SK-MEL-5 (cell line): Measurements from ENCODE around the gene CRACR2A. TPM values are rescaled to one million over a fixed set of nuclear protein-coding genes. Genes with fewer than 3 reads are reported as not detected.

Experiments used
- DNase-seq: peaks from one replicate; pipeline ENCODE4 v3.0.0-alpha.2; 2016; ENCODE audit warnings: low read depth, low spot score
- in situ Hi-C: cut with HindIII; loops from 2 replicates; pipeline ENCODE4 v1.10.0; 2016; ENCODE audit warnings: low sequenced_read_pairs, high pct_unique_total_duplicates, low pct_unique_long_range_greater_than_20kb
- total RNA-seq: library from RNA; depleted of rRNA; stranded (reverse); fragments of >200 nt; shearing (Covaris generic); gene quantifications from 2 replicates; pipeline ENCODE4 v1.2.3, GENCODE V29; 2014

Gene CRACR2A
- total RNA-seq, 1 experiment from 2014 or later, result 9.2 TPM

DNA sequence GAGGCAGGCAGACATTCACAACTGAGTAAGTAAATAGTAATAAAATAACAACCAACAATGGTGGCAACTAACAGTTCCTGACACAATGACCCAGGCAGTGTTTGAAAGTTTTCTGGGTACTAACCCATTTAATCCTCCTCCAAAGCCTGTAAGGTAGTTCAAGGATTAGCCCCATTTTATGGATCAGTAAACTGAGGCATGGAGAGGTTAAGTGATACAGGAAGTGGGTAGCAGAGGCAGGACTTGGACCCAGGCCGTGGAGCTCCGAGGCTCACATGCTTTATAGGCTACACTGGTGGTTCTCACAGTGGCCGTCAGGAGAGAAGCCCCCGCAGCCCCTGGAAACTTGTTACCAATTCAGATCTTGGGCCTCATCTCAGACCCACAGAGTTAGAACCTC lies 17.5 kb downstream of the CRACR2A start:
- DNase-seq, result no peak
- in situ Hi-C loops, result no loop called here

DNA sequence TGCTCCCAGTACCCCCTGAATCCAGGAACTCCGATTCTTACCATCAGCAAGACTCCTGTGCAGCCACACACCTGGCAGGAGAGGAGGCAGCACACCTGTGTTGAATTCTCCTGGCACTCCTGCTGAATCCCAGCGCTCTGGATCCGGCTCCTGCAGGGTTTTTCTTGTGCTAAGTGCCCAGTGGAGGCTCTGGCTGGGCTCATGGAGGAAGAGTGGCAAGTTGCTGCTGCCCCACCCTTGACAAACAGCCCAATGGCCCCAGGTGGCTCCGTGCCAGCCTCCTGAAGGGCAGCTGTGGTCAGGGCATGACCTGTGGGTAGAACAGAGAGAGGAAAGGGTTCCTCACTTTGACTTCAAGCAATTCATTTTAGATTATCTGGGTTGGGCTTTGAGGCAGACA lies 20.0 kb downstream of the CRACR2A start:
- in situ Hi-C loops, result no loop called here
- DNase-seq, result no peak

GRCh38 chr12:3730111-3730510 lies 22.8 kb downstream of the CRACR2A start:
- in situ Hi-C loops, result no loop called here
- DNase-seq, result no peak

- in situ Hi-C loops, result no loop called here
- DNase-seq, result no peak
Observed at GRCh38 chr12:3728686-3729085, 24.2 kb downstream of the CRACR2A start.

GRCh38 chr12:3727877-3728632 lies 24.9 kb downstream of the CRACR2A start:
- no peak for DNase-seq
- in situ Hi-C loops, result no loop called here

DNA sequence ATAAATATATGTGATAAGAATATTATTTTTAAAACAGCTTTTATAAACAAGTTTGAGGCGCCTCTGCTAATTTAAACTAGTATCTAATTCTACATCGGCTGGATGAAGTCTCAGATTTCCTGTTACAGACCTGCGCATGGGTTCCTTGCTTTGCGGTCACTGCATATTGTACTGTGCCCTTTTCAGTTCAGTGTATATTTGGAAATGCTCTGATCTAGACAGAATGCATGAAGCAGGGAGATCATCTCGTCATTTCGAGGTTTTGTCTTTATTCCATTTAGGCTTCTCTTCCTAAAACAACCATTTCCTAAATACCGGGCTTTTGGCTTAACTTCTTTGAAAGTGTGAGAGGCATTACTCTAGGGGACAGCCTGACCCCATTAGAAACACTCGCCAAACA lies 25.6 kb downstream of the CRACR2A start:
- in situ Hi-C loops, result no loop called here
- no peak for DNase-seq

DNA sequence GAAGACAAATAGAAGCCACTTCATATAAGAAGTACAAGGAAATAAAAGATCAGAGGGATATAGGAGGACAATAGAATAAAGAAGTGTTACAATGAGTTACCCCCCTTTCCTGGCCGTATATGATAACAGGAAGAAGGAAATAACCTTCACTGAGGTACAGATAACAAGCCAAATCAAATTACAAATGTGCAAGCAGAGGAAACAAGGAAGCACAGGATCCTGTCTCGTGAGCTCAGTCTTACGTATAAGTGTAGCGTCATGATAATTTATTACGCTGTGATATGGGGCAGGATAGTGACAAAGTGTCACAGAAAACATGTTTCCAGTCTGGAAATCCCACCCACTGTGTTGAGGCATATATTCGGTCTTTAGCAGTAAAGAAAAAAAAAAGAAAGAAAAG lies 26.5 kb downstream of the CRACR2A start:
- no peak for DNase-seq
- in situ Hi-C loops, result no loop called here

DNA sequence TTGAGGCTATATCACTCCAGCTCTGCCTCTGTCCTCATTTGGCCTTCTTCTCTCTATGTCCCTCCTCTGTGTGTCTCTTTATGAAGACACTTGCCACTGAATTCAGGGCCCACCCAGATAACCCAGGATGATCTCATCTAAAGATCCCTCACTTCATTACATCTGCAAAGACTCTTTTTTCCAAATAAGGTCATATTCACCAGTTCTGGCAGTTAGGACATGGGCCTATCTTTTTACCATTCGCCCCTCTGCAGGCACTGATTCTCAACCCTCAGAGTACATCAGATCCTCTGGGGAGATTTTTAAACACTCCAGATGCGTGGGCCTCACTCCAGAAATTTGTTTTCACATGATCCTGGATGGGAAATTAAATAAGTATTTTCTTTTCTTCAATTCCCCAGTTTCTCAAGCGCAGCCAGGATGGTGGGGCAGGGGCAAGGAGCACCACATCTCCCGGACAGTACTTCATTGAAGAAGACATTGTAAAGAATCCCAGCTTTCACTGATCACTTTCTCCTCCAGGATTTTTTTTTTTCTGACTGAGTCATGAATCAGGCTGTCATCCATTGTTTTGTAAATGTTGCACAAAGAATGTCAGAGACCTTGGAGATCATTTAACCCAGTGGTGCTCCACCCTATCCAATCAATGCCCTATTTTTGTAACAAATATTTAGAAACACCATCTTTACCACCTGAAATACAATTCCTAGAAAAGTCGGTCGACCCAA lies 27.4 kb downstream of the CRACR2A start:
- no peak for DNase-seq
- in situ Hi-C loops, result no loop called here

- in situ Hi-C loops, result no loop called here
- DNase-seq, result no peak
Observed at GRCh38 chr12:3723916-3724805, 28.7 kb downstream of the CRACR2A start.

DNA sequence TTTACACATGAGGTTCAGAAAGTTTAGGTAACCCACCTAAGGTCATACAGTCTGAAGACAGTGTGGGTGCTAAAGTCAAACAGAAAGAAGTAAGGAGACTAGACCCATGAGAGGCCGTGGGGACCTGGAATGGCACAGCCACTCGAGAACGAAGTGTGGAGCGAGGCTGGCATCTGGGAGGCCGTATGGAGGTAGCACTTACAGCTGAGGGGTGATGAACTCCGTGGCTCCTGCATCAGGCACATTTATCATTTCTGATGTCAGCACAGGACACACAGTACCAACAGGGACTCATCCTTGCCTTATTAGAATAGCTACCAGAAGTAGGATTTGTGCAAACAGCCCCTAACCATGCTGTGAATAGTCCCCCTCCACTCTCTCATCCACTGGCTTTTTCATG lies 30.5 kb downstream of the CRACR2A start:
- no peak for DNase-seq
- in situ Hi-C loops, result no loop called here

DNA sequence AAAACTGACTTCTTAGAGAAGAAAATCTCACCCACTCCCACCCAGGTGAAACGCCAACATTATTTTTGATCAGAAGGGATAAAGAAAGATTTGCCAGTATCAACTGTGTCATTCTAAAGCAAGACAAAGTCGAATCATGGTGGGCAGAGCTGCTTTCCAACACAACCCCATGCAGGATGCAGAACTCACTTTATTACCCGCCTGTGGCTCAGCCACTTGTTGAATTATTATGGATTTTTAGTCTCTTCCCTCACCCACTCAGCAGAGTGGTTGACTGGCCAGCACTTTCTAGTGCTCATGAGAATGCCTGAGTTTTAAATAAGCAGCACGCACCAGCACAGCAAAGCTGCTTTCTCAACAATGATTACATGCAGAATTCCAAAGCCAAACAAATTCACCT lies 32.1 kb downstream of the CRACR2A start:
- no peak for DNase-seq

DNA sequence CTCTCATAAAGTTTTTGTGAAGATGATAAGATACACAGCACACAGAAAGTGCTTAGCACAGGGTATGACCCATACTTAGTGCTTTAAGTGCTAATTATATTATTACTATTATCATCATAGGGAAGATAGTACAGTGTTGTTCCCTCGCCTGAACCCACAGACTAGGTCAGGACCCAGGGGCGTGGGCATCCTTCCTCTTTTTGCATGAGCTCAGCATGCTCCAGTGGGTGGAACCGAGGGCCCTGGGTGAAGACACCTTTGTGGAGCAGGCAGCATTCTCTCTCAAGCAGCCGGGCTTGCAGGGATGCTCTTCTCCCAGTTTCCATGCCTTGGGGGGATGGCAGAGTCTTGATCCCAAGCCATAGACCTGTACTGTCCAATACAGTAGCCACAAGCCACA lies 34.8 kb downstream of the CRACR2A start:
- no peak for DNase-seq
- in situ Hi-C loops, result no loop called here

More for the DNA sequence above, 32.1 kb downstream of the CRACR2A start:
- in situ Hi-C loops, result no loop called here

DNA sequence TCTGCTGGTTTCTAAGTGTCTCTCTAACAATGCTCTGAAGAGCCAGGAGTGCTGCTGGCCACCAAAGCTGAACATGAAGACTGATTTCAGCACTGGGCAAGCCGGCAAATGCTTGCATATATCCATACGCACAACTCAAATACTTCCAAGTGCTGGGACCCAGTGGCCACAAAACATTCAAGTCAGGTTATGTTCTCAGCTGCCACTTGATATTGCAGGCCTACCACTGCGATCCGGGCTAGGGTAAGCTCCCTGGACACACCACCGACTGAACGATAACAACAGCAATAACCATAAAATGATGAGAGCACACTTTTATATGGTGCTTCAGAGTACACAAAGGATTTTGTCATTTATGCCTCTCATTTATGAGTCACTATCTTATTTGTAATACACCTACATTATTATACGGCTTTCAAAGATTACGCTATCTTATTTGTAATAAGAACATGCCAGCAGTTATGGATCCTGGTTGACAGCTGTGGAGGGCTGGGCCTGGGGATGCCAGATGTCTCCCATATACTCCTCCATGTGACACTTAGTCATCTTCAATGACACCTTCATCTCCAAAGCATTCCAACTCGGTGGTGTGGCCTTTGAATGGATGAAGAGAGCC lies 35.5 kb downstream of the CRACR2A start:
- no peak for DNase-seq
- in situ Hi-C loops, result no loop called here

DNA sequence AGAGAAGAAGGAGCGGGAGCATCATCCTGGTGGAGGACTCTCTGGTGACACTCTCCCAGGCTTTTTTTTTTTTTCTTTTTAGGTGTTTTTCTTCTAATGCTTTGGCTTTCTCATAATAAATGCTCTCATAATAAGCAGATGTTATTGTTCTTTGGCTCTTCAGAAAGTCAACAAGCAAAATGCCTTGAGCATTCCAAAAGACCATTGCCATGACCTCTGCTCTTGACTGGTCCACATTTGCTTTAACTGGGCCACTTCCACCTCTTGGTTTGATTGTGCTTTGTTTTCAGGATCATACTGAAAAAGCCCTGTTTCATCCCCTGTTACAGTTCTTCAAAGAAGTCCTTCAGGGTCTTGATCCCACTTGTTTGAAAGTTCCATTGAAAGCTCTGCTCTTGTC lies 36.9 kb downstream of the CRACR2A start:
- in situ Hi-C loops, result no loop called here
- DNase-seq, result no peak

DNA sequence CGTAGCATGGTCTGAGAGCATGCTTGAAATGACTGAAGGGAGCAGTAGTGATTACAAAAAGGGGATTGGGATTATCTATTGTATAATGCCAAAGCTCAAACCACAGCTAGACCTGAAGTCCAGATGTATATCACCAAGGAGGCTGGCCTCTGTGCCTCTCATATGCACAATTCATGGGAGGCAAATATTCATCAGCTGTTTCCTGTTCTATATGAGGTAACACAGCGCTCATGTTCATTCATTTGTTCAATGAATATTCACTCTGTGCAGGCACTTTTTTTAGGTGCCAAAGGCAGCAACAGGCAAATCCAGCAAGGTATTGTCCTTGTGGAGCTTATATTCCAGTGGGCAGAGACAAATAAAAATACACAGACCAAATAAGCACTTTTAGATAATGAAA lies 39.0 kb downstream of the CRACR2A start:
- in situ Hi-C loops, result no loop called here
- no peak for DNase-seq

GRCh38 chr12:3713483-3713882 lies 39.4 kb downstream of the CRACR2A start:
- in situ Hi-C loops, result no loop called here

DNA sequence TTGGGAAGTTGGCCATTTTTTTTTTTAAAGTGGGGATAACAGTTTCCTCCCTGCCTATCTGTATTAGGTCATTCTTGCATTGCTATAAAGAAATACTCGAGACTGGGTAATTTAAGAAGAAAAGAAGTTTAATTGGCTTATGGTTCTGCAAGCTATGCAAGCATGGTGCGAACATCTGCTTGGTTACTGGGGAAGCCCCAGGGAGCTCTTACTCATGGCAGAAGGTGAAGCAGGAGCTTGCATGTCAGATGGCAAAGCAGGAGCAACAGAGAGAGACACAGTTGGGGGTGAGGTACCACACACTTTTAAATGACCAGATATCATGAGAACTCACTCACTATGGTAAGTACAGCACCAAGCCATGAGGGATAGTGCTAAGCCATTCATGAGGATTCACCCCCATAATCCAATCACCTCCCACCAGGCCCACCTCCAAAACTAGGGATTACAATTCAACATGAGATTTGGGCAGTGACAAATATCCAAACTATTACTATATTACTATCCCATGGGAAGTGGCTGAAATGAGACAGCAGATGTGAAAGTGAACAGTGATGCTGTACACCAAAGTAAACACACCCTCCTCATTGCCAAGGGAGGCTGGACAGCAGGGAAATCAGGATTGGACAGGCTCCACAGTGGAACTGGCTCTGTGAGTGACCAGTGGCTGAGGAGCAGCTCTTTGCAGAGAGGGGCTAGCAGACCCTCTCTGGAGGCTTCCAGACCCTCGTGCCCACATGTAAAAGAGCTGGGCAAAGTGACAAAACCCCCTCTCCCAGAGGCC lies 40.5 kb downstream of the CRACR2A start:
- DNase-seq, result no peak
- in situ Hi-C loops, result no loop called here

More at GRCh38 chr12:3713483-3713882, 39.4 kb downstream of the CRACR2A start:
- DNase-seq, result no peak
